Natural killer cell (primary cell): Measurements from ENCODE around the gene RICTOR. TPM values are rescaled to one million over a fixed set of nuclear protein-coding genes. Genes with fewer than 3 reads are reported as not detected.

ENCODE experiments used
- ATAC-seq, 3 donors: fragments of 150-1000 bp in 2 of 3; fragments of 200-7000 bp in 1 of 3; cut with Tn5 transposase; 1 replicate in 1 of 3; 2 replicates in 2 of 3; pipeline ENCODE4 v1.10.0; 2021; ENCODE audit warnings: mild to moderate bottlenecking in 2 of 3, moderate library complexity in 2 of 3
- DNase-seq, 2 donors: peaks; one replicate each; pipeline versions ENCODE4 v3.0.0 to v3.0.0-alpha.2; 2013 to 2021; ENCODE audit warnings: mixed read lengths in 1 of 2
- H3K27ac ChIP-seq: one replicate; pipeline ENCODE4 v1.5.1; 2013; ENCODE audit warnings: mild to moderate bottlenecking, low read length
- H3K27me3 ChIP-seq: one replicate; pipeline ENCODE4 v1.6.1; 2013; ENCODE audit warnings: low read length; ENCODE audit not compliant: control insufficient read depth, insufficient read depth
- H3K36me3 ChIP-seq: one replicate; pipeline ENCODE4 v1.6.1; 2013; ENCODE audit warnings: low read length; ENCODE audit not compliant: control insufficient read depth, insufficient read depth
- H3K4me1 ChIP-seq: one replicate; pipeline ENCODE4 v1.6.1; 2013; ENCODE audit warnings: low read length; ENCODE audit not compliant: control insufficient read depth, insufficient read depth
- H3K4me3 ChIP-seq: one replicate; pipeline ENCODE4 v1.5.1; 2013; ENCODE audit warnings: low read length
- H3K9me3 ChIP-seq: one replicate; pipeline ENCODE4 v1.6.1; 2013; ENCODE audit warnings: low read length; ENCODE audit not compliant: control insufficient read depth, insufficient read depth
- H3K27ac Mint-ChIP-seq, 2 donors: one replicate each; pipeline ENCODE4 v1.8.0; 2022; ENCODE audit warnings: mild to moderate bottlenecking in 2 of 2, mixed read lengths in 2 of 2, moderate library complexity in 1 of 2
- H3K27me3 Mint-ChIP-seq, 2 donors: one replicate each; pipeline ENCODE4 v1.8.0; 2022; ENCODE audit warnings: low read depth in 2 of 2, mixed read lengths in 2 of 2
- H3K36me3 Mint-ChIP-seq: one replicate; pipeline ENCODE4 v1.8.0; 2022; ENCODE audit warnings: mixed read lengths
- H3K4me1 Mint-ChIP-seq, 2 donors: one replicate each; pipeline ENCODE4 v1.8.0; 2022; ENCODE audit warnings: mixed read lengths in 2 of 2
- H3K4me3 Mint-ChIP-seq: one replicate; pipeline ENCODE4 v1.8.0; 2022; ENCODE audit warnings: mild to moderate bottlenecking, moderate library complexity, mixed read lengths
- H3K9me3 Mint-ChIP-seq, 2 donors: one replicate each; pipeline ENCODE4 v1.8.0; 2022; ENCODE audit warnings: mixed read lengths in 2 of 2
- CTCF ChIP-seq: fragments of 200-600 bp; IDR thresholded peaks from one replicate; pipeline ENCODE4 v1.8.0; 2022; ENCODE audit warnings: antibody characterized with exemption
- WGBS: methylation state at CpG from one replicate; pipeline ENCODE4 v1.1.7; 2013; ENCODE audit warnings: missing lambda C conversion rate; ENCODE audit not compliant: insufficient coverage; 5-methylcytosine and 5-hydroxymethylcytosine counted together
- intact Hi-C: fragments of 100-400 bp; cut with micrococcal nuclease; formaldehyde crosslinking; loops from one replicate; pipeline ENCODE4 v1.14.2; 2022
- total RNA-seq, 4 donors: library from RNA; stranded (reverse); fragments of 120-200 nt in 1 of 4; gene quantifications; one replicate each; pipeline versions ENCODE4 v1.2.3 to v1.2.4, GENCODE V29; 2013 to 2022

The RICTOR gene
- total RNA-seq, 3 donors from 2014 or later (not counting 1 experiment from before 2014, with no cell fraction given) = 103 to 105 (median 103) TPM

GRCh38 chr5:38916802-38917201, 157.4 kb downstream of the RICTOR start:
- no peak for TF ChIP-seq CTCF
- H3K9me3 ChIP-seq = no peaks in the 10 kb centered on the region
- 76% methylated on average over 7 of the region's 7 CpGs for WGBS
- Mint-ChIP-seq H3K4me3 (no peak overlapping the region), H3K4me1 (no peaks in the 10 kb centered on the region), H3K36me3 (no peaks in the 10 kb centered on the region), H3K9me3 (no peaks in the 10 kb centered on the region), H3K27ac (no peak overlapping the region), H3K27me3 (peaks cover 9 to 59% of the 10 kb centered on the region in 2 donors)
- intact Hi-C loops = no loop called here
- H3K27me3 ChIP-seq = peaks cover 2% of the 10 kb centered on the region
- DNase-seq = no peak
- no peak overlapping the region for H3K4me3 ChIP-seq
- no peaks in the 10 kb centered on the region for H3K4me1 ChIP-seq
- ATAC-seq = no peak
- H3K36me3 ChIP-seq = no peaks in the 10 kb centered on the region
- H3K27ac ChIP-seq = no peak overlapping the region

DNA sequence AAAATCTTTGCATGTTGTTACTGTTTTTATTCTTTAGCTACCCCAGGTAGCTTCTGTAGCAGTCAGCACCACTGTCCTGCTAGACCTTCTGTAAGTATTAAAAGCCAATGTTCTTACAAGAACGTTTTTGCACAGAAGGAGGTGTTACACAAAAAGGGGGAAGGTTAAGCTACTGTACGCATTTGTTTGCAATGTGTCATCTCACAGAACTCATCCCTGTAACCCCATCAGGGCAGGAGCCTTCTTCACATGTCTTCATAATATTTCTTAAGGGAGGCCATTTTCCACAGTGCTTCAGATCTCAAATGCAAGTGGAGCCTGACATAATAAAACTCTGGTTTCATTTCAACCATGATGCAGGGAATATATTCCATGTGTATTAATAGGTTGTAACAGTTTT, 160.5 kb downstream of the RICTOR start:
- Mint-ChIP-seq H3K9me3 (peaks cover 3 to 6% of the 10 kb centered on the region in 2 donors), H3K27ac (no peak overlapping the region)
- intact Hi-C loops = no loop called here

GRCh38 chr5:38911933-38912332, 162.3 kb downstream of the RICTOR start:
- intact Hi-C loops = no loop called here
- H3K36me3 ChIP-seq = no peaks in the 10 kb centered on the region
- ATAC-seq (no peak), DNase-seq (no peak)
- H3K4me1 ChIP-seq = no peaks in the 10 kb centered on the region
- H3K9me3 ChIP-seq = no peaks in the 10 kb centered on the region
- H3K4me1 Mint-ChIP-seq = no peaks in the 10 kb centered on the region
- peaks cover 2% of the 10 kb centered on the region for H3K27me3 ChIP-seq
- H3K9me3 Mint-ChIP-seq = peaks cover 3 to 7% of the 10 kb centered on the region in 2 donors
- H3K27me3 Mint-ChIP-seq = peaks cover 27 to 76% of the 10 kb centered on the region in 2 donors
- no peak overlapping the region for H3K4me3 ChIP-seq
- H3K36me3 Mint-ChIP-seq = peaks cover 10% of the 10 kb centered on the region
- no peak overlapping the region for H3K27ac ChIP-seq
- TF ChIP-seq CTCF = no peak
- WGBS = 100% methylated on average over 3 of the region's 3 CpGs
- no peak overlapping the region for H3K27ac Mint-ChIP-seq
- H3K4me3 Mint-ChIP-seq = no peak overlapping the region

More for the DNA sequence above, 160.5 kb downstream of the RICTOR start:
- ATAC-seq = no peak
- TF ChIP-seq CTCF = no peak
- Mint-ChIP-seq H3K4me1 (no peaks in the 10 kb centered on the region), H3K4me3 (no peak overlapping the region), H3K27me3 (peaks cover 22 to 85% of the 10 kb centered on the region in 2 donors), H3K36me3 (peaks cover 10% of the 10 kb centered on the region)
- H3K36me3 ChIP-seq = no peaks in the 10 kb centered on the region
- H3K9me3 ChIP-seq = no peaks in the 10 kb centered on the region
- no peak for DNase-seq
- 81% methylated on average over 2 of the region's 2 CpGs for WGBS
- H3K4me3 ChIP-seq = no peak overlapping the region
- H3K27me3 ChIP-seq = peaks cover 2% of the 10 kb centered on the region
- H3K27ac ChIP-seq = no peak overlapping the region
- H3K4me1 ChIP-seq = no peaks in the 10 kb centered on the region

GRCh38 chr5:38906503-38906902, 167.7 kb downstream of the RICTOR start:
- H3K27ac Mint-ChIP-seq = no peak overlapping the region

More at GRCh38 chr5:38906503-38906902, 167.7 kb downstream of the RICTOR start:
- Histone ChIP-seq H3K27me3 (no peaks in the 10 kb centered on the region), H3K36me3 (no peaks in the 10 kb centered on the region), H3K27ac (no peak overlapping the region), H3K9me3 (no peaks in the 10 kb centered on the region), H3K4me1 (no peaks in the 10 kb centered on the region), H3K4me3 (no peak overlapping the region)
- Mint-ChIP-seq H3K27me3 (peaks cover 17 to 56% of the 10 kb centered on the region in 2 donors), H3K36me3 (peaks cover 10% of the 10 kb centered on the region), H3K9me3 (peaks cover 3 to 7% of the 10 kb centered on the region in 2 donors), H3K4me1 (no peaks in the 10 kb centered on the region), H3K4me3 (no peak overlapping the region)
- ATAC-seq (no peak), DNase-seq (no peak)
- intact Hi-C loops = no loop called here
- TF ChIP-seq CTCF = no peak
